ENCODE results near the gene KCNQ1. TPM values are rescaled to one million over a fixed set of nuclear protein-coding genes. Genes with fewer than 3 reads are reported as not detected.

Gene KCNQ1
- total RNA-seq, 1 experiment from 2014 or later: 10.7 TPM

GRCh38 chr11:2708757-2709281 lies 264.0 kb downstream of the KCNQ1 start:
- Histone ChIP-seq H3K9ac (ENCODE audit: low read length) (no peak overlapping the region), H3K9me2 (ENCODE audit: insufficient read depth) (no peaks in the 10 kb centered on the region), H3K36me3 (ENCODE audit: control insufficient read depth in 1 of 2, insufficient read depth in 2 of 2, low read length in 2 of 2) (no peaks in the 10 kb centered on the region), H3K27me3 (ENCODE audit: insufficient read depth, low read length) (no peaks in the 10 kb centered on the region), H3K79me2 (ENCODE audit: insufficient read depth, low read length) (no peaks in the 10 kb centered on the region), H3K9me3 (ENCODE audit: control insufficient read depth in 1 of 2, insufficient read depth in 1 of 2, low read depth in 1 of 2, low read length in 2 of 2) (no peaks in the 10 kb centered on the region; a peak in 1 of 4 replicates), H3K4me2 (ENCODE audit: low read length) (no peak overlapping the region), H3K4me1 (ENCODE audit: control insufficient read depth in 1 of 2, insufficient read depth in 2 of 2, low read length in 2 of 2) (no peaks in the 10 kb centered on the region), H2AFZ (ENCODE audit: low read depth, low read length, poor library complexity, severe bottlenecking) (no peak overlapping the region), H3K4me3 (replicated peaks in 1 of 2; ENCODE audit: low read depth in 1 of 2, low read length in 2 of 2) (no peak overlapping the region), H4K20me1 (ENCODE audit: insufficient read depth) (no peaks in the 10 kb centered on the region), H3K27ac (ENCODE audit: low read depth, low read length) (no peak overlapping the region)
- no TSS peak for BruUV-seq (replicated peaks)
- intact Hi-C loops (cut with micrococcal nuclease): no loop called here
- TF ChIP-seq CTCF (IDR thresholded peaks at IDR 0.05 in 2 of 3, conservative IDR thresholded peaks at IDR 0.05 in 1 of 3; ENCODE audit: borderline replicate concordance in 1 of 3, insufficient read depth in 1 of 3, low read depth in 2 of 3, low read length in 2 of 3) (no peak), CBX3 (IDR thresholded peaks at IDR 0.05; ENCODE audit: low read depth) (no peak), EZH2phosphoT487 (IDR thresholded peaks at IDR 0.05; ENCODE audit: borderline replicate concordance) (no peak), TCF7L2 (IDR thresholded peaks at IDR 0.05; ENCODE audit: borderline replicate concordance, extremely low read depth, insufficient read depth, insufficient read length) (no peak), SIN3A (IDR thresholded peaks at IDR 0.05; ENCODE audit: low read depth) (no peak), SP1 (IDR thresholded peaks at IDR 0.05; ENCODE audit: low read depth) (no peak), JUND (IDR thresholded peaks at IDR 0.05) (no peak), POLR2A (IDR thresholded peaks at IDR 0.05; ENCODE audit: borderline replicate concordance, extremely low read depth, insufficient read depth, insufficient read length) (no peak), YY1 (IDR thresholded peaks at IDR 0.05; ENCODE audit: extremely low read depth, insufficient replicate concordance, low read depth, low read length) (no peak)
- TF ChIP-seq, protein P1, sequence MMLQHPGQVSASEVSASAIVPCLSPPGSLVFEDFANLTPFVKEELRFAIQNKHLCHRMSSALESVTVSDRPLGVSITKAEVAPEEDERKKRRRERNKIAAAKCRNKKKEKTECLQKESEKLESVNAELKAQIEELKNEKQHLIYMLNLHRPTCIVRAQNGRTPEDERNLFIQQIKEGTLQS (IDR thresholded peaks at IDR 0.05): no peak
- TF ChIP-seq, protein P2, sequence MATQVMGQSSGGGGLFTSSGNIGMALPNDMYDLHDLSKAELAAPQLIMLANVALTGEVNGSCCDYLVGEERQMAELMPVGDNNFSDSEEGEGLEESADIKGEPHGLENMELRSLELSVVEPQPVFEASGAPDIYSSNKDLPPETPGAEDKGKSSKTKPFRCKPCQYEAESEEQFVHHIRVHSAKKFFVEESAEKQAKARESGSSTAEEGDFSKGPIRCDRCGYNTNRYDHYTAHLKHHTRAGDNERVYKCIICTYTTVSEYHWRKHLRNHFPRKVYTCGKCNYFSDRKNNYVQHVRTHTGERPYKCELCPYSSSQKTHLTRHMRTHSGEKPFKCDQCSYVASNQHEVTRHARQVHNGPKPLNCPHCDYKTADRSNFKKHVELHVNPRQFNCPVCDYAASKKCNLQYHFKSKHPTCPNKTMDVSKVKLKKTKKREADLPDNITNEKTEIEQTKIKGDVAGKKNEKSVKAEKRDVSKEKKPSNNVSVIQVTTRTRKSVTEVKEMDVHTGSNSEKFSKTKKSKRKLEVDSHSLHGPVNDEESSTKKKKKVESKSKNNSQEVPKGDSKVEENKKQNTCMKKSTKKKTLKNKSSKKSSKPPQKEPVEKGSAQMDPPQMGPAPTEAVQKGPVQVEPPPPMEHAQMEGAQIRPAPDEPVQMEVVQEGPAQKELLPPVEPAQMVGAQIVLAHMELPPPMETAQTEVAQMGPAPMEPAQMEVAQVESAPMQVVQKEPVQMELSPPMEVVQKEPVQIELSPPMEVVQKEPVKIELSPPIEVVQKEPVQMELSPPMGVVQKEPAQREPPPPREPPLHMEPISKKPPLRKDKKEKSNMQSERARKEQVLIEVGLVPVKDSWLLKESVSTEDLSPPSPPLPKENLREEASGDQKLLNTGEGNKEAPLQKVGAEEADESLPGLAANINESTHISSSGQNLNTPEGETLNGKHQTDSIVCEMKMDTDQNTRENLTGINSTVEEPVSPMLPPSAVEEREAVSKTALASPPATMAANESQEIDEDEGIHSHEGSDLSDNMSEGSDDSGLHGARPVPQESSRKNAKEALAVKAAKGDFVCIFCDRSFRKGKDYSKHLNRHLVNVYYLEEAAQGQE (IDR thresholded peaks at IDR 0.05; ENCODE audit: low read depth): no peak
- POLR2A ChIA-PET: no interaction called here
- CTCF ChIA-PET: no interaction called here
- no peak for DNase-seq (ENCODE audit: low read depth, low spot score)
- ATAC-seq: no peak
- RAD21 ChIA-PET (ENCODE audit: low non-redundant PET in 1 of 2, low total read pairs in 2 of 2, uncharacterized antibody in 2 of 2, unreplicated experiment in 2 of 2): no interaction called here
